ENCODE data around the gene DTX3. TPM values are rescaled to one million over a fixed set of nuclear protein-coding genes. Genes with fewer than 3 reads are reported as not detected.
"Not testable (repeated sequence)": the region's sequence is repeated elsewhere in the genome, so short reads cannot be mapped to it uniquely, and the experiment has no call there.

Gene DTX3
- total RNA-seq, 1 experiment from 2014 or later = 0.37 TPM

- H3K9ac ChIP-seq (ENCODE audit: low read length); RAD21 ChIA-PET (ENCODE audit: low non-redundant PET in 1 of 2, low total read pairs in 2 of 2, uncharacterized antibody in 2 of 2, unreplicated experiment in 2 of 2); POLR2A ChIA-PET; H3K9me2 ChIP-seq (ENCODE audit: insufficient read depth); H3K4me2 ChIP-seq (ENCODE audit: low read length); BruUV-seq (replicated peaks); intact Hi-C loops (cut with micrococcal nuclease); CTCF ChIA-PET; H3K36me3 ChIP-seq (ENCODE audit: control insufficient read depth in 1 of 2, insufficient read depth in 2 of 2, low read length in 2 of 2); H3K27me3 ChIP-seq (ENCODE audit: insufficient read depth, low read length); H2AFZ ChIP-seq (ENCODE audit: low read depth, low read length, poor library complexity, severe bottlenecking); ATAC-seq; H3K4me3 ChIP-seq (replicated peaks in 1 of 2; ENCODE audit: low read depth in 1 of 2, low read length in 2 of 2); H3K27ac ChIP-seq (ENCODE audit: low read depth, low read length); H4K20me1 ChIP-seq (ENCODE audit: insufficient read depth); H3K79me2 ChIP-seq (ENCODE audit: insufficient read depth, low read length); H3K9me3 ChIP-seq (ENCODE audit: control insufficient read depth in 1 of 2, insufficient read depth in 1 of 2, low read depth in 1 of 2, low read length in 2 of 2); H3K4me1 ChIP-seq (ENCODE audit: control insufficient read depth in 1 of 2, insufficient read depth in 2 of 2, low read length in 2 of 2): not testable (repeated sequence)
- TF ChIP-seq CBX3 (IDR thresholded peaks at IDR 0.05; ENCODE audit: low read depth) = peak; percentile 75
- DNase-seq (ENCODE audit: low read depth, low spot score) = peak; percentile 56
These were observed 41.5 kb downstream of the DTX3 start for GRCh38 chr12:57645990-57646658.

- H3K4me3 ChIP-seq (replicated peaks in 1 of 2; ENCODE audit: low read depth in 1 of 2, low read length in 2 of 2); H3K27ac ChIP-seq (ENCODE audit: low read depth, low read length); H4K20me1 ChIP-seq (ENCODE audit: insufficient read depth); CTCF ChIA-PET; H3K36me3 ChIP-seq (ENCODE audit: control insufficient read depth in 1 of 2, insufficient read depth in 2 of 2, low read length in 2 of 2); POLR2A ChIA-PET; H2AFZ ChIP-seq (ENCODE audit: low read depth, low read length, poor library complexity, severe bottlenecking); H3K9me2 ChIP-seq (ENCODE audit: insufficient read depth); H3K27me3 ChIP-seq (ENCODE audit: insufficient read depth, low read length); H3K9ac ChIP-seq (ENCODE audit: low read length); intact Hi-C loops (cut with micrococcal nuclease); ATAC-seq; DNase-seq (ENCODE audit: low read depth, low spot score); H3K9me3 ChIP-seq (ENCODE audit: control insufficient read depth in 1 of 2, insufficient read depth in 1 of 2, low read depth in 1 of 2, low read length in 2 of 2); H3K4me1 ChIP-seq (ENCODE audit: control insufficient read depth in 1 of 2, insufficient read depth in 2 of 2, low read length in 2 of 2); H3K4me2 ChIP-seq (ENCODE audit: low read length); BruUV-seq (replicated peaks); H3K79me2 ChIP-seq (ENCODE audit: insufficient read depth, low read length); RAD21 ChIA-PET (ENCODE audit: low non-redundant PET in 1 of 2, low total read pairs in 2 of 2, uncharacterized antibody in 2 of 2, unreplicated experiment in 2 of 2): not testable (repeated sequence)
These were observed 42.0 kb downstream of the DTX3 start for GRCh38 chr12:57646659-57647049.

GRCh38 chr12:57654042-57654441 is 49.4 kb downstream of the DTX3 start:
- no TSS peak for BruUV-seq (replicated peaks)
- ATAC-seq = no peak
- RAD21 ChIA-PET (ENCODE audit: low non-redundant PET in 1 of 2, low total read pairs in 2 of 2, uncharacterized antibody in 2 of 2, unreplicated experiment in 2 of 2) = no interaction called here
- TF ChIP-seq ZFX (IDR thresholded peaks at IDR 0.05) = no peak
- no peak for TF ChIP-seq EZH2 (IDR thresholded peaks at IDR 0.05)
- no peak for TF ChIP-seq CTCF (IDR thresholded peaks at IDR 0.05 in 2 of 3, conservative IDR thresholded peaks at IDR 0.05 in 1 of 3; ENCODE audit: borderline replicate concordance in 1 of 3, insufficient read depth in 1 of 3, low read depth in 2 of 3, low read length in 2 of 3)
- no peak for TF ChIP-seq POLR2A (IDR thresholded peaks at IDR 0.05; ENCODE audit: borderline replicate concordance, extremely low read depth, insufficient read depth, insufficient read length)
- TF ChIP-seq ELF1 (IDR thresholded peaks at IDR 0.05; ENCODE audit: borderline replicate concordance, low read depth) = no peak
- TF ChIP-seq JUND (IDR thresholded peaks at IDR 0.05) = no peak
- no peak for TF ChIP-seq ATF3 (IDR thresholded peaks at IDR 0.05)

More at GRCh38 chr12:57654042-57654441, 49.4 kb downstream of the DTX3 start:
- Histone ChIP-seq H3K27ac (ENCODE audit: low read depth, low read length) (no peak overlapping the region), H4K20me1 (ENCODE audit: insufficient read depth) (no peaks in the 10 kb centered on the region), H3K27me3 (ENCODE audit: insufficient read depth, low read length) (no peaks in the 10 kb centered on the region), H3K4me1 (ENCODE audit: control insufficient read depth in 1 of 2, insufficient read depth in 2 of 2, low read length in 2 of 2) (no peaks in the 10 kb centered on the region), H3K36me3 (ENCODE audit: control insufficient read depth in 1 of 2, insufficient read depth in 2 of 2, low read length in 2 of 2) (no peaks in the 10 kb centered on the region), H2AFZ (ENCODE audit: low read depth, low read length, poor library complexity, severe bottlenecking) (no peak overlapping the region), H3K9me2 (ENCODE audit: insufficient read depth) (no peaks in the 10 kb centered on the region), H3K9ac (ENCODE audit: low read length) (no peak overlapping the region), H3K4me2 (ENCODE audit: low read length) (no peak overlapping the region), H3K9me3 (ENCODE audit: control insufficient read depth in 1 of 2, insufficient read depth in 1 of 2, low read depth in 1 of 2, low read length in 2 of 2) (no peaks in the 10 kb centered on the region), H3K79me2 (ENCODE audit: insufficient read depth, low read length) (no peaks in the 10 kb centered on the region), H3K4me3 (replicated peaks in 1 of 2; ENCODE audit: low read depth in 1 of 2, low read length in 2 of 2) (no peak overlapping the region)
- intact Hi-C loops (cut with micrococcal nuclease) = no loop called here
- no peak for DNase-seq (ENCODE audit: low read depth, low spot score)
- ChIA-PET CTCF (no interaction called here), POLR2A (no interaction called here)

Data from HCT116 (cell line).